ENCODE data around the gene USP21.

USP21 gene

GRCh38 chr1:161190962-161191521, 31.7 kb downstream of the USP21 start:
- Histone ChIP-seq H3K4me1 (peaks cover 0 to 3% (median 0%) of the 10 kb centered on the region in 4 donors), H3K9me3 (no peaks in the 10 kb centered on the region), H3K36me3 (peaks cover 0 to 13% (median 7%) of the 10 kb centered on the region in 3 donors), H3K27me3 (peaks cover 0 to 5% of the 10 kb centered on the region in 2 donors), H3K27ac (no peak overlapping the region), H3K4me3 (no peak overlapping the region)
- peak in 1 of 2 donors; percentile 65 for DNase-seq
- intact Hi-C loops (cut with DNase I; ENCODE audit: low total_unique reads) = no loop called here
- no peak for TF ChIP-seq CTCF (IDR thresholded peaks at IDR 0.05)

- Histone ChIP-seq H3K27ac (no peak overlapping the region), H3K36me3 (peaks cover 0 to 13% (median 7%) of the 10 kb centered on the region in 3 donors), H3K4me1 (peaks cover 0 to 6% (median 0%) of the 10 kb centered on the region in 4 donors), H3K9me3 (no peaks in the 10 kb centered on the region), H3K27me3 (peaks cover 0 to 14% of the 10 kb centered on the region in 2 donors), H3K4me3 (no peak overlapping the region)
- DNase-seq = peak in 1 of 2 donors; percentile 43
- intact Hi-C loops (cut with DNase I; ENCODE audit: low total_unique reads) = no loop called here
- TF ChIP-seq CTCF (IDR thresholded peaks at IDR 0.05) = no peak
These were observed 32.7 kb downstream of the USP21 start for GRCh38 chr1:161191971-161192370.

- peaks cover 0 to 13% (median 7%) of the 10 kb centered on the region in 3 donors for H3K36me3 ChIP-seq
- no peak overlapping the region for H3K4me3 ChIP-seq
- TF ChIP-seq CTCF (IDR thresholded peaks at IDR 0.05) = peak; percentile 75 to 81
- H3K27me3 ChIP-seq = peaks cover 0 to 18% of the 10 kb centered on the region in 2 donors
- H3K27ac ChIP-seq = no peak overlapping the region
- intact Hi-C loops (cut with DNase I; ENCODE audit: low total_unique reads) = no loop called here
- peak; percentile 66 to 70 for DNase-seq
- no peaks in the 10 kb centered on the region for H3K9me3 ChIP-seq
- peaks cover 0 to 14% (median 5%) of the 10 kb centered on the region in 4 donors for H3K4me1 ChIP-seq
These were observed 33.5 kb downstream of the USP21 start for GRCh38 chr1:161192476-161193465.

GRCh38 chr1:161193561-161194235, 34.4 kb downstream of the USP21 start:
- DNase-seq = peak in 1 of 2 donors; percentile 69
- Histone ChIP-seq H3K4me1 (peaks cover 0 to 24% (median 14%) of the 10 kb centered on the region in 4 donors), H3K36me3 (peaks cover 0 to 13% (median 7%) of the 10 kb centered on the region in 3 donors), H3K4me3 (no peak overlapping the region), H3K9me3 (no peaks in the 10 kb centered on the region), H3K27me3 (peaks cover 0 to 24% of the 10 kb centered on the region in 2 donors), H3K27ac (no peak overlapping the region)
- intact Hi-C loops (cut with DNase I; ENCODE audit: low total_unique reads) = no loop called here
- TF ChIP-seq CTCF (IDR thresholded peaks at IDR 0.05) = no peak

GRCh38 chr1:161195171-161195570, 35.9 kb downstream of the USP21 start:
- Histone ChIP-seq H3K27me3 (peaks cover 0 to 24% of the 10 kb centered on the region in 2 donors), H3K36me3 (peaks cover 0 to 13% (median 7%) of the 10 kb centered on the region in 3 donors), H3K4me1 (peaks cover 0 to 35% (median 23%) of the 10 kb centered on the region in 4 donors), H3K4me3 (no peak overlapping the region), H3K9me3 (no peaks in the 10 kb centered on the region), H3K27ac (no peak overlapping the region)
- TF ChIP-seq CTCF (IDR thresholded peaks at IDR 0.05) = no peak
- intact Hi-C loops (cut with DNase I; ENCODE audit: low total_unique reads) = no loop called here
- no peak for DNase-seq
